Dermis microvascular lymphatic vessel endothelial cell (primary cell): ENCODE measurements around the gene ADM5. TPM values are rescaled to one million over a fixed set of nuclear protein-coding genes. Genes with fewer than 3 reads are reported as not detected.
"Not testable (repeated sequence)": the region's sequence is repeated elsewhere in the genome, so short reads cannot be mapped to it uniquely, and the experiment has no call there.

Source experiments
- DNase-seq, 2 donors: peaks; one replicate each; pipeline versions ENCODE4 v3.0.0 to v3.0.0-alpha.2; 2010; ENCODE audit warnings: low read depth in 2 of 2
- total RNA-seq: library from RNA; depleted of rRNA; stranded (reverse); fragments of >200 nt; gene quantifications from 2 replicates; pipeline ENCODE4 v1.2.1, GENCODE V29; 2014

The ADM5 gene
- total RNA-seq, 1 donor from 2014 or later = 0.26 TPM

DNA sequence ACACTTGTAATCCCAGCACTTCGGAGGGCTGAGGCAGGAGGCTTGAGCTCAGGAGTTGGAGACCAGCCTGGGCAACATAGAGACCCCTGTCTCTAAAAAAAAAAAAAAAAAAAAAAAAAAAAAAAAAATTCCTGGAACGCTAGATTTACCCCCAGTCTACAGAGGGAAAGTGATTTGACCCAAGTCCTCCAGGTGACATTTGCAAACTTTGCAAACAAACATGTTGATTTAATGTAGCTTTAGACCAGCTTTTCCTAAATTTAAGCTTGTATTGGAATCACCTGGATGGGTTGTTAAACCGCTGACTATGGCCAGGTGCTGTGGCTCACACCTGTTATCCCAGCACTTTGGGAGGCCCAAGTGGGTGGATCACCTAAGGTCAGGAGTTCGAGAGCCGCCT, 10.0 kb downstream of the ADM5 start:
- no peak for DNase-seq

DNA sequence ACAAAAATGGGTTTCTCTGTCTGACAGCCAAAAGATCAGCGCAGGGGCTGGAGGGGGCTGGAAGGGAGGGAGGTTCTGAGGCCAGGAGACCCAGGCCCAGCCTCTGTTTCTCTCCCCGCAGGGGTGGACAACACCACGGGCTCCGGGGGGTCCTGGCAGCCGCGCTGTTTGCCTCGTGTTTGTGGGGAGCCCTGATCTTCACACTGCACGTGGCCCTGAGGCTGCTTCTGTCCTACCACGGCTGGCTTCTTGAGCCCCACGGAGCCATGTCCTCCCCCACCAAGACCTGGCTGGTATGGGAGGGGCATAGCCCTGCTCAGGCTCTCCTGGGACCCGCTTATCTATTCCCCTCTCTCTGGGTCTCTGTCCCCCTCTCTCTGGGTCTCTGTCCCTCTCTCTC, 11.2 kb downstream of the ADM5 start:
- DNase-seq = no peak

DNA sequence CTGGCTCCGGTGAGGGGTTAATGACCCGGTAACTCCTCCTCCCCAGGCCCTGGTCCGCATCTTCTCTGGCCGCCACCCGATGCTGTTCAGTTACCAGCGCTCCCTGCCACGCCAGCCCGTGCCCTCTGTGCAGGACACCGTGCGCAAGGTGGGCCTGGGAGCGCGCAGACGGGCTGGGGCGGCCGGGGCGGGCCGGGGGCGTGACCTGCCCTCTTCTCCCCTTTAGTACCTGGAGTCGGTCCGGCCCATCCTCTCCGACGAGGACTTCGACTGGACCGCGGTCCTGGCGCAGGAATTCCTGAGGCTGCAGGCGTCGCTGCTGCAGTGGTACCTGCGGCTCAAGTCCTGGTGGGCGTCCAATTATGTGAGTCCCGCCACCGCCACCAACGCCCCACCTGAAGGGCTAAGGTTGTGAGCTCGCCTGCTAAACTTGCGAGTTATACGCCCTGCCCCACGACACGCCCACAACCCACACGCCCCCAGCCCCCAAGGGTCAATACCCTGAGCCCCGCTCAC, 11.9 kb downstream of the ADM5 start:
- no peak for DNase-seq

DNA sequence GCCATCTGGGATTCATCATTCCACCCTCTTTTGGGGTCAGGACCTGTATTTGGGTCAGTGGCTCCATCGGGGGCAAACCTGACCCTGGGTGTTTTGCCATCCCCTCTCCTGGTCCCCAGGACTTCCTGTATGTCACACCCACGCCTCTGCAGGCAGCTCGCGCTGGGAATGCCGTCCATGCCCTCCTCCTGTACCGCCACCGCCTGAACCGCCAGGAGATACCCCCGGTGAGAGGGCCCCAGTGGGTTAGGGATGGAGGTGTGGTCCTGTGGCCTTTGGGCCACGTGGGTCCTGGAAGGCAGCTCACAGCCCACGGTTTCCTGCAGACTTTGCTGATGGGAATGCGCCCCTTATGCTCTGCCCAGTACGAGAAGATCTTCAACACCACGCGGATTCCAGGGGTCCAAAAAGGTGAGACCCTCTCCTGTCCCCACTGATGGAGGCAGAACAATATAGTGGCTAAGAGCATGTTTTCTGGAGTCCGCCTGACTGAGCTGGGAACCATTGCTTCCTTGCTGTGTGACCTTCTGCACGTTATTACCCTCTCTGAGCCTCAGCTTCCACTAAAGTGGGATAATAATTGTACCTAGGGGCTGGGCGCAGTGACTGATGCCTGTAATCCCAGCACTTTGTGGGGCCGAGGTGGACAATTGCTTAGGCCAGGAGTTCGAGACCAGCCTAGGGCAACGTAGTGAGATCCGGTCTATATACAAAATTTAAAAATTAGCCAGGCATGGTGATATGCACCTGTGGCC, 15.7 kb downstream of the ADM5 start:
- DNase-seq = no peak

DNA sequence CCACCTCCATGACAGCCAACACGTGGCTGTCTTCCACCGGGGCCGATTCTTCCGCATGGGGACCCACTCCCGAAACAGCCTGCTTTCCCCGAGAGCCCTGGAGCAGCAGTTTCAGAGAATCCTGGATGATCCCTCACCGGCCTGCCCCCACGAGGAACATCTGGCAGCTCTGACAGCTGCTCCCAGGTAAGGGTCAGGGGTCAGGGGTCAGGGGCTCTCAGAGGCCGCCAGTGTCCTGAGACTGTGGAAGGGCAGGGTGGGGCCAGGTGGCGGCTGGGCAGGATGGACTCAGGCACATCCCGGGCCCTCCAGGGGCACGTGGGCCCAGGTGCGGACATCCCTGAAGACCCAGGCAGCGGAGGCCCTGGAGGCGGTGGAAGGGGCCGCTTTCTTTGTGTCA, 16.5 kb downstream of the ADM5 start:
- no peak for DNase-seq

DNA sequence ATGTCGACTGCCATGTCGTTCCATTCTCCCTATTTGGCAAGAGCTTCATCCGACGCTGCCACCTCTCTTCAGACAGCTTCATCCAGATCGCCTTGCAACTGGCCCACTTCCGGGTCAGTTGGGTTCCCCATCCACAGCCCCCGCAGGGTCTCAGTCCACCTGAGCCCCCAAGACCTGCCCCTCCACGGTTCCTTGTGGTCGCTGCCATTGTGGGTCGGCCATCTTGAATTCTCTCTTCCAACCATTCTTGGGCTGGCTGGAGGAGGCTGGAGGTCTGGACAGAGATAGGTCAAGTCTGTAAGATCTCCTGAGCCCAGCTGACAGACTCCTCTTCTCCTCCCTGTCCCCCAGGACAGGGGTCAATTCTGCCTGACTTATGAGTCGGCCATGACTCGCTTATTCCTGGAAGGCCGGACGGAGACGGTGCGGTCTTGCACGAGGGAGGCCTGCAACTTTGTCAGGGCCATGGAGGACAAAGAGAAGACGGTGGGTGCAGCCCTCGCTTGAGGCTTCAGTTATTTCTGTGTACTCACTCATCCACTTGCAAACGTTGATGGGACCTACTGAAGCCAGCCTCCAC, 21.1 kb downstream of the ADM5 start:
- peak in 1 of 2 donors; percentile 16 for DNase-seq

DNA sequence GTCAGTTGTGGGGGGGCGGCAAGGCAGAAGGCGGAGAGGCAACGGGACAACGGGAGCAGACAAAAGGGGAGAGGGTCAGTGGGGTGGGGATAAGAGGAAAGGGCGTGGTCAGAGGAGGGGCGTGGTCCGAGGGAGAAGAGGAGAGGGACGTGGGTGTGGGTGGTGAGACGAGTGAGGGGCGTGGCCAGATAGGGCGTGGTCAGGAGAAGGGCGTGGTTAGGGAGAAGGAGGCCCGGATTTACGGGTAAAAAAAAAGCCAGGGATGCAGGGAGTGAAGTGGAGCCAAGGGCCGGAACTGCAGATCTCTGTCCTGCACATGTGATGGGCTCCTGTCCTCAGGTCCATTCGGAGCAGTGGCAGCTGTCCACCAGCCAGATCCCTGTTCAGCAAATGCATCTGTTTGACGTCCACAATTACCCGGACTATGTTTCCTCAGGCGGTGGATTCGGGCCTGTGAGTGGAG, 23.0 kb downstream of the ADM5 start:
- no peak for DNase-seq

DNA sequence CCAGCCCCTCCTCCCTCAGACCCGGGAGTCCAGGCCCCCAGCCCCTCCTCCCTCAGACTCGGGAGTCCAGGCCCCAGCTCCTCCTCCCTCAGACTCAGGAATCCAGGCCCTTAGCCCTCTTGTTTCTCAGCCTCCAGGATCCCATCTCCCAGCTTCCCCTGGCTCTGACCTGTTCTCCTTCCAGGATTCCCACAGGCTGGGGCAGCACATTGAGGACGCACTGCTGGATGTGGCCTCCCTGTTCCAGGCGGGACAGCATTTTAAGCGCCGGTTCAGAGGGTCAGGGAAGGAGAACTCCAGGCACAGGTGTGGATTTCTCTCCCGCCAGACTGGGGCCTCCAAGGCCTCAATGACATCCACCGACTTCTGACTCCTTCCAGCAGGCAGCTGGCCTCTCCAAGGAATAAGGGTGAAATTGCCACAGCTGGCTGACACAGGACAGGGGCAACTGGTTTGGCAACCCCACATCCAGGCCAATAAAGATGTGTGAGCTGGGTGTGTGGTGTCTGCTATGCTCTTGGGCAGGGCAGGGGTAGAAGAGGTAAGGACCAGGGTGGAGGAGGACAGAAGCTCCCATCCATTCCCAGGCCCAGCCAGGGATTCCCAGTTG, 23.9 kb downstream of the ADM5 start:
- no peak for DNase-seq

DNA sequence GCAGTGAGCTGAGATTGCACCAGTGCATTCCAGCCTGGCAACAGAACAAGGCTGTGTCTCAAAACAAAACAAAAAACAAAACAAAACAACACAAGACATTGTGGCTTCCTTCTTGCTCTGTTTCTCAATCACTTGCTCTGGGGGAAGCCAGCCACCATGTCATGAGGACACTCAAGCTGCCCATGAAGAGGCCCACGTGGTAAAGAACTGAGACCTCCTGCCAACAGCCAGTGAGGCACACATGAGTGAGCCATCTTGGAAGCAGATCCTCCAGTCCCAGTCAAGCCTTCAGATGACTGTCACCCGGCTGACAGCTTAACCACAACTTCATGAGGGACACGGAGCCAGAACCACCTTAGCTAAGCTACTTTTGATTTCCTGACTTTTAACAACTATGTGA, 26.8 kb downstream of the ADM5 start:
- DNase-seq = no peak

DNA sequence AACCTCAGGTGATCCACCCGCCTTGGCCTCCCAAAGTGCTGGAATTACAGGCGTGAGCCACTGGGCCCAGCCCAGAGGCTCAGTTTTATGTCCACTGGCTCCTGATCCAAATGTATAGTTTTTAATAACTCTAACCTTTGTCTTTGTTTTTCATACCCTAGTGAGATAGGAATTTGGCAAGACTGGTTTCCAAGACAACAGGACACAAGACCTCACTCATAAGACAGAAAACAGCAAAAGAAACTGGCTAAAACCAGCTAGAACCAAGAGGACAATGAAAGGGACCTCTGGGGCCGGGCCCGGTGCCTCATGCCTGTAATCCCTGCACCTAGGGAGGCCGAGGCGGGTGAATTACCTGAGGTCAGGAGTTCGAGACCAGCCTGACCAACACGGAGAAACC, 29.1 kb downstream of the ADM5 start:
- no peak for DNase-seq

DNA sequence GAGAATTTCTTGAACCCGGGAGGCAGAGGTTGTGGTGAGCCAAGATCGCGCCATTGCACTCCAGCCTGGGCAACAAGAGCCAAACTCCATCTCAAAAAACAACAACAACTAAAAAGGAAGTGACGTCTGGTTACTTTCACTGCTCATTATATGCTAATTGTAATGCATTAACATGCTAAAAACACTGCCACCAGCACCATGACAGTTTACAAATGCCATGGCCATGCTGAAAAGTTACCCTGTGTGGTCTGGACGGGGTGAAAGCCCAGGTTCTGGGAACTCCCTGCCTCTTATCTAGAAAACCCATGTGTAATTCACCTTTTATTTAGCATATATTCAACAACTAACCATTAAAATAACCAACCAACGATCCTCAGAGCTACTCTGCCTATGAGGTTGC, 29.6 kb downstream of the ADM5 start:
- no peak for DNase-seq

DNA sequence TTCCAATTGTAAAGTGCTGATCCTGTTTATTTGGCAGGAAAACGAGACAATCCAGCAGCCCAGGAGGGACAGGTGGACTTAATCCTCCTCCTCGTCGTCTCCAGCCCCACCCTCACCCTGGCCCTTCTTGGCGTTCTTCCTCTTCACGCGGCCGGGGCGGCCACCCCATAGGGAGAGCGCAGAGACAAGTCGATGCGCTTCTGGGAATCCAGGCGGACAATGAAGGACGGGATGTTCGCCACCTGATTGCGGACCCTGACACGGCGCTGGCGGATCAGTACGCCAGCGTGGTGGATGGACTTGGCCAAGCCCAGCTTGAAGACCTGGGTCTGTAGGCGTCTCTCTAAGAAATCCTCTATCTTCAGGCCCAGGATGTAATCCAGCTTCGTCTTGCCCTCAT, 30.0 kb downstream of the ADM5 start:
- DNase-seq = not testable (repeated sequence)

DNA sequence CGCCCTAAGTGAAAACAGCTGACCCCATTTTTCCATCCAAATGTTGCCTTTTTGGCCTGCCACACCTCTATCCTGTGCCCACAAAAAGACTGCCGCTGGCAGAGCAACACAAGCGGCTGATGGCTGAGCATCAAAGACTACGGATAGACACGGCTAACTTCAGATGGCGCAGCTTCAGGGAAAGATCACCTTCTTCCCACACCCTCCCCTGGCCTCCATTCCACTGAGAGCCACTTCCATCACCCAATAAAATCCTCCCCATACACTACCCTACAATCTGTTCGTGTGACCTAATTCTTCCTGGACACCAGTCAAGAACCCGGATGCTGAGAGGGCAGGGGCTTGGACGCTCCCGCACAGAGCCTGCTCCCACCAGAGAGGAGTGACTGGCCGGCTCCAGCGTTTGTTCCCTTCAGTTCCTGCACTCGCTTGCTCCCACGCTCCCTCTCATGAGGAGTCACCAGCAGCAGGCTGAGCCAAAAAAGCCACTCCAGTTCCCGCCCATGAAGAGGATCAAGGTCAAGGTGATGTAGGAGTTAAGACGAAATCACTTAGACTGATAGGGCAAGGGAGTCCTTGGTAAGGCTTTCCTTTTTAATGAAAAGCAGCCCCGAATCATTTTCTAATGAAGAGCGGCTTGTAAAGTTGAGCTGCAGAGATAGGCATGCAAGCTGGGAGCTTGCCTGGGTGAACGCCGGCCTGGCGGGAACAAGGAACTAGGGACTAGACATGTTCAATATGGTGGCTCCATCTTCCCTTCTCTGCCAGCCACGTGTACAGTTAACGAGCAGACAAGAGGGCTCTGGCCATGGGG, 38.0 kb downstream of the ADM5 start:
- DNase-seq = no peak

DNA sequence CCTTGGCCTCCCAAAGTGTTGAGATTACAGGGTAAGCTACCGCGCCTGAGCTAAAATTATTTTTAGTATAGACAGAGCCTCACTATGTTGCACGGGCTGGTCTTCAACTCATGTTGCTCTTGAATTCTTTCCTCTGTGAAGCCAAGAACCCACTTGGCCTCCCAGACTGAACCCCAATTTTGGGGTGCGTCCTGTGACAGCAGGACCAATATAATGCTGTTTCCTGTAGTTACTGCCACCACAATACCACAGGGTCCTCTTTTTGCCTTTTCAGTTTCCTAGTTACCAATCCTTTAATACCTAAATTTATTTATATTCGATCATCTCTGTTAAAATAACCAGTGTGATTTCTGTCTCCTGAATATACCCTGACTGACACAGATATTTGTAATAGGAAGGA, 40.8 kb downstream of the ADM5 start:
- no peak for DNase-seq

DNA sequence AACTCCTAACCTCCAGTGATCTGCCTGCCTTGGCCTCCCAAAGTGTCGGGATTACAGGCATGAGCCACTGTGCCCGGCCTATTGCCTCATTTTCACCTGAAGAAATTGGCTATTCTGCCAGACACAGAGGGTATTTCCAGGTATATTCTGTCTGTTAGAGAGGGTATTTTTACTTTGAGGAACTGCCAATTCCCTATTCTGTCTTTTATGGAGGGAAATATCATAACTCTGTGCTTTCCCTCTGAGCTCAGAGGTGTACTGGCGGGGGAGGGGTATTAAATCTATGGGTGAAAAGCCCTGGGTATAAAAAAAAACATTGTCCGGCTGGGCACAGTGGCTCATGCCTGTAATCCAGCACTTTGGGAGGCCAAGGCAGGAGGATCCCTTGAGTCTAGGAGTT, 48.9 kb downstream of the ADM5 start:
- no peak for DNase-seq

DNA sequence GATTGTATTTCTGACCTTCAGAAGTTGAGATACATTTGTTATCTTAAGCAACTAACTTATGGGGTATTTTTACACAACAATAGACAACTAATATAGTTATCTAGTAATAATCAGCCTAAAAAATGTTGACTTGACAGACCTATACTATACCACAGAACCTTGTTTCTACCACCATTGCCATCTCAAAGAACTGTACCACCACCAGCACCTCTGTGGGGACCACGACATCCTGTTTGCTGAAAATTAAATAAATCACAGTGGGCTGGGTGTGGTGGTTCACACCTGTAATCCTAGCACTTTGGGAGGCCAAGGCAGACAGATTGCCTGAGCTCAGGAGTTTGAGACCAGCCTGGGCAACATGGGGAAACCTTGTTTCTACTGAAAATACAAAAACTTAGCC, 49.7 kb downstream of the ADM5 start:
- no peak for DNase-seq

DNA sequence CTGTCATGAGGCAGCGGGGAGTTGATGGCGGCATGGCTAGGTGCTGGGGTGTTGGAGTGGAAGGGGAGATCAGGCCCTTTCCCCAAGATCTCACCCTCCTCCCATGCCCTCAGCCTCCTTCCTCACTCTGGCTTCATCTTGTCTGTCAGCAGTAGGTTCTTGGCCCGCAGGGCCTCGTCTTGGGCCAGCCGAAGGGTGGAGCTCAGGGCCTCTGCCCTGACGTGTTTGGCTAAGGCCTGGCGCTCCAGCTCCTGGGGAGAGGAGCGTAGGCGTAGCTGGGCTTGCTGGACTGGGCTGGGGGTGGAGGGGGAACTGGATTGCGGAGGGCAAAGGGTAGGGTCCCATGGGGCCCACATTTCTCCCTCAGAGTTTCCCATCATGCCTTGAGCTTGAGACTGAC, 50.5 kb downstream of the ADM5 start:
- no peak for DNase-seq

Other genes starting within 250 kb of the ADM5 start
- gene SLC17A7, start 248.1 kb upstream of the ADM5 start, total RNA-seq = 0.13 TPM in 2 replicates
- gene PIH1D1, start 237.8 kb upstream of the ADM5 start, total RNA-seq = 146 and 159 TPM in 2 replicates
- gene ALDH16A1, start 236.4 kb upstream of the ADM5 start, total RNA-seq = 41.3 and 61.4 TPM in 2 replicates
- 1.3 and 1.9 TPM in 2 replicates for gene FLT3LG, start 215.4 kb upstream of the ADM5 start, total RNA-seq
- gene RPL13A, start 202.0 kb upstream of the ADM5 start, total RNA-seq = 3,699 and 4,643 TPM in 2 replicates
- gene RPS11, start 193.2 kb upstream of the ADM5 start, total RNA-seq = 2,245 and 2,954 TPM in 2 replicates
- 51.9 and 184 TPM in 2 replicates for gene FCGRT, start 176.9 kb upstream of the ADM5 start, total RNA-seq
- gene RCN3, start 161.6 kb upstream of the ADM5 start, total RNA-seq = 11.7 and 13.4 TPM in 2 replicates
- gene NOSIP, start 109.0 kb upstream of the ADM5 start, total RNA-seq = 109 and 127 TPM in 2 replicates
- gene PRRG2, start 108.3 kb upstream of the ADM5 start, total RNA-seq = 2.4 and 7.1 TPM in 2 replicates
- 1.0 and 2.9 TPM in 2 replicates for gene PRR12, start 98.4 kb upstream of the ADM5 start, total RNA-seq
- 23.0 and 31.6 TPM in 2 replicates for gene RRAS, start 49.5 kb upstream of the ADM5 start, total RNA-seq
- 5.3 and 9.6 TPM in 2 replicates for gene SCAF1, start 47.4 kb upstream of the ADM5 start, total RNA-seq
- gene IRF3, start 23.7 kb upstream of the ADM5 start, total RNA-seq = 33.9 and 42.1 TPM in 2 replicates
- 4.0 and 4.6 TPM in 2 replicates for gene BCL2L12, start 23.7 kb upstream of the ADM5 start, total RNA-seq
- gene PRMT1, start 12.3 kb upstream of the ADM5 start, total RNA-seq = 383 and 426 TPM in 2 replicates
- gene CPT1C, start 1.5 kb downstream of the ADM5 start, total RNA-seq = 9.6 and 14.5 TPM in 2 replicates
- not detected in 2 replicates for gene TSKS, start 73.7 kb downstream of the ADM5 start, total RNA-seq
- gene AP2A1, start 77.4 kb downstream of the ADM5 start, total RNA-seq = 44.8 and 73.5 TPM in 2 replicates
- gene FUZ, start 123.7 kb downstream of the ADM5 start, total RNA-seq = 12.7 and 18.6 TPM in 2 replicates
- 7.6 and 15.2 TPM in 2 replicates for gene MED25, start 128.7 kb downstream of the ADM5 start, total RNA-seq
- gene PTOV1, start 161.6 kb downstream of the ADM5 start, total RNA-seq = 32.6 and 74.1 TPM in 2 replicates
- gene PNKP, start 178.0 kb downstream of the ADM5 start, total RNA-seq = 27.6 and 35.9 TPM in 2 replicates
- 5.1 and 7.6 TPM in 2 replicates for gene AKT1S1, start 187.8 kb downstream of the ADM5 start, total RNA-seq
- gene TBC1D17, start 188.1 kb downstream of the ADM5 start, total RNA-seq = 7.6 and 9.4 TPM in 2 replicates
- gene IL4I1, start 207.3 kb downstream of the ADM5 start, total RNA-seq = 1.6 and 1.9 TPM in 2 replicates
- gene ATF5, start 239.6 kb downstream of the ADM5 start, total RNA-seq = 3.3 and 5.2 TPM in 2 replicates
- 18.9 and 24.5 TPM in 2 replicates for gene NUP62, start 239.9 kb downstream of the ADM5 start, total RNA-seq